Parathyroid adenoma (tissue), 2 donors: ENCODE results near the gene CFAP54.

Source experiments
- H2AFZ ChIP-seq: fragments of 300-600 bp; sonication (generic); one replicate; pipeline ENCODE4 v1.7.0; 2017; ENCODE audit warnings: antibody characterized with exemption, mild to moderate bottlenecking
- H3K27ac ChIP-seq: fragments of 300-600 bp; sonication (generic); one replicate; pipeline ENCODE4 v1.7.0; 2017
- H3K27me3 ChIP-seq: fragments of 300-600 bp; sonication (generic); one replicate; pipeline ENCODE4 v1.7.0; 2017; ENCODE audit warnings: low read length; ENCODE audit not compliant: control insufficient read depth, insufficient read depth
- H3K36me3 ChIP-seq: fragments of 300-600 bp; sonication (generic); one replicate; pipeline ENCODE4 v1.7.0; 2017; ENCODE audit warnings: low read length; ENCODE audit not compliant: control insufficient read depth, insufficient read depth
- H3K4me1 ChIP-seq: fragments of 300-600 bp; sonication (generic); one replicate; pipeline ENCODE4 v1.7.0; 2017; ENCODE audit warnings: control low read depth
- H3K4me2 ChIP-seq: fragments of 300-600 bp; sonication (generic); one replicate; pipeline ENCODE4 v1.7.0; 2017; ENCODE audit warnings: low read length
- H3K4me3 ChIP-seq: fragments of 300-600 bp; sonication (generic); one replicate; pipeline ENCODE4 v1.7.0; 2017; ENCODE audit warnings: low read depth, low read length
- H3K79me2 ChIP-seq: fragments of 300-600 bp; sonication (generic); one replicate; pipeline ENCODE4 v1.7.0; 2017; ENCODE audit warnings: control low read depth
- H3K9ac ChIP-seq: fragments of 300-600 bp; sonication (generic); one replicate; pipeline ENCODE4 v1.7.0; 2017; ENCODE audit warnings: mild to moderate bottlenecking
- H3K9me3 ChIP-seq: fragments of 300-600 bp; sonication (generic); one replicate; pipeline ENCODE4 v1.7.0; 2017; ENCODE audit warnings: low read length; ENCODE audit not compliant: control insufficient read depth
- CTCF ChIP-seq: fragments of 300-600 bp; sonication (generic); IDR thresholded peaks from one replicate; pipeline ENCODE4 v1.7.0; 2017; ENCODE audit warnings: antibody characterized with exemption, mild to moderate bottlenecking
- donor health status: primary hyperparathyroidism.

CFAP54 gene

GRCh38 chr12:96822641-96823040, 333.3 kb downstream of the CFAP54 start:
- Histone ChIP-seq H3K9me3 (no peaks in the 10 kb centered on the region), H3K4me2 (no peak overlapping the region), H3K4me3 (no peak overlapping the region), H3K9ac (no peak overlapping the region), H3K4me1 (no peaks in the 10 kb centered on the region), H2AFZ (no peak overlapping the region), H3K79me2 (no peaks in the 10 kb centered on the region), H3K27me3 (no peaks in the 10 kb centered on the region), H3K36me3 (no peaks in the 10 kb centered on the region), H3K27ac (no peak overlapping the region)
- TF ChIP-seq CTCF, result no peak

GRCh38 chr12:96824074-96824837, 334.9 kb downstream of the CFAP54 start:
- Histone ChIP-seq H2AFZ (no peak overlapping the region), H3K4me3 (no peak overlapping the region), H3K27me3 (no peaks in the 10 kb centered on the region), H3K9me3 (no peaks in the 10 kb centered on the region), H3K4me2 (no peak overlapping the region), H3K79me2 (no peaks in the 10 kb centered on the region), H3K27ac (no peak overlapping the region), H3K9ac (no peak overlapping the region), H3K36me3 (no peaks in the 10 kb centered on the region), H3K4me1 (no peaks in the 10 kb centered on the region)
- TF ChIP-seq CTCF, result no peak

- Histone ChIP-seq H3K4me1 (no peaks in the 10 kb centered on the region), H3K9me3 (no peaks in the 10 kb centered on the region), H3K79me2 (no peaks in the 10 kb centered on the region), H3K27ac (no peak overlapping the region), H3K36me3 (no peaks in the 10 kb centered on the region), H3K4me2 (no peak overlapping the region), H3K4me3 (no peak overlapping the region), H2AFZ (no peak overlapping the region), H3K27me3 (no peaks in the 10 kb centered on the region), H3K9ac (no peak overlapping the region)
- TF ChIP-seq CTCF, result no peak
These were observed 335.5 kb downstream of the CFAP54 start for GRCh38 chr12:96824838-96825236.

DNA sequence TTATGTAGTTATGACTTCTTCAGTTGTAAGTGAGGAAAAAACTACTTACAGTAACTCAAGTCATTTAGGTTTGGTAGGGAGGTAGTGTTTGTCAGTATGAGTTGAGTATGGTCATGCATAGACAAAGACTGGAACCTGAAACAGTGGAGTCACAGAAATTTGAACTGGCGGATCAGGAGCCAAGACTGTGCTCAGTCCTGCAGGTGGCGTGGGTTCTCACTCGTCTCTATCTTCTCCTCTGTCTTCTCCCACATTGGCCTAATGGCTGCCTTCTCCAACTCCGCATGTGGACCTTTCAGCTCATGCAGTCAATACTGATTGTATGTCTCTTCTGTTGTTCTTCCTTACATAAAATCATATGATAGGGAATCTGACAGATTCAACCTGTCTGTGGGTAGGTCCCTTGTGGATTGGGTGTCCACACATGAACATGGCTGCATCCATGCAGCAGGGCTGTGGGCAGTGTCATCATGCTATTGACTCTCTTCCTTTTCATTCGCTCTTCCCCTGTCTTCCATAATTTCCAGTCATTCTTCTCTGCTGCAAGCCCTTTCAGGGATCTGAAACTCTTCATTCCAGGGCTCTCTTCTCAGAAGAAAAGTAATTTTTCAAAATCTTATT, 338.9 kb downstream of the CFAP54 start:
- H3K9me3 ChIP-seq, result no peaks in the 10 kb centered on the region
- no peak overlapping the region for H3K4me3 ChIP-seq
- no peak overlapping the region for H2AFZ ChIP-seq
- no peak overlapping the region for H3K27ac ChIP-seq
- H3K9ac ChIP-seq, result no peak overlapping the region
- no peak for TF ChIP-seq CTCF
- no peak overlapping the region for H3K4me2 ChIP-seq
- no peaks in the 10 kb centered on the region for H3K79me2 ChIP-seq
- no peaks in the 10 kb centered on the region for H3K36me3 ChIP-seq
- no peaks in the 10 kb centered on the region for H3K4me1 ChIP-seq
- no peaks in the 10 kb centered on the region for H3K27me3 ChIP-seq

GRCh38 chr12:96829354-96829753, 340.0 kb downstream of the CFAP54 start:
- Histone ChIP-seq H3K9me3 (no peaks in the 10 kb centered on the region), H3K4me1 (no peaks in the 10 kb centered on the region), H2AFZ (no peak overlapping the region), H3K27me3 (no peaks in the 10 kb centered on the region), H3K27ac (no peak overlapping the region), H3K4me2 (no peak overlapping the region), H3K79me2 (no peaks in the 10 kb centered on the region), H3K36me3 (no peaks in the 10 kb centered on the region), H3K4me3 (no peak overlapping the region), H3K9ac (no peak overlapping the region)
- TF ChIP-seq CTCF, result no peak
